G401.6 (cell line): ENCODE measurements around the gene DCN.

Experiments used
- FAIRE-seq: peaks from 2 replicates; lab custom pipeline; 2012; peaks lifted over from hg19 to GRCh38; lab: Jason Lieb, UNC

DCN gene

GRCh38 chr12:91099836-91100235 lies 82.8 kb downstream of the DCN start:
- no peak for FAIRE-seq

GRCh38 chr12:91099341-91099740 lies 83.3 kb downstream of the DCN start:
- no peak for FAIRE-seq

GRCh38 chr12:91098941-91099340 lies 83.7 kb downstream of the DCN start:
- no peak for FAIRE-seq

- no peak for FAIRE-seq
These were observed 84.2 kb downstream of the DCN start for GRCh38 chr12:91098461-91098860.

GRCh38 chr12:91094957-91095356 lies 87.7 kb downstream of the DCN start:
- FAIRE-seq = no peak

GRCh38 chr12:91094032-91094662 lies 88.5 kb downstream of the DCN start:
- no peak for FAIRE-seq

- no peak for FAIRE-seq
These were observed 89.3 kb downstream of the DCN start for GRCh38 chr12:91093341-91093740.

GRCh38 chr12:91091916-91092715 lies 90.5 kb downstream of the DCN start:
- FAIRE-seq = no peak
